AG04450 (cell line): ENCODE data around the gene APIP. TPM values are rescaled to one million over a fixed set of nuclear protein-coding genes. Genes with fewer than 3 reads are reported as not detected.

Experiments
- CTCF ChIA-PET: fragments of 300-600, 350-600 bp; formaldehyde crosslinking; extraction: SDS; loops from one replicate; lab custom pipeline; 2022; ENCODE audit warnings: antibody characterized with exemption, inconsistent platforms; lab: Charles Lee
- POLR2A ChIA-PET: fragments of 350-600 bp; formaldehyde crosslinking; extraction: SDS; loops from one replicate; lab custom pipeline; 2021; ENCODE audit warnings: antibody characterized with exemption, inconsistent platforms; lab: Yijun Ruan, JAX
- DNase-seq: peaks from one replicate; pipeline ENCODE4 v3.0.0-alpha.2; 2011; ENCODE audit warnings: low read depth, low spot score
- H3K27ac ChIP-seq: one replicate; pipeline ENCODE4 v1.5.1; 2012; ENCODE audit warnings: low read depth, low read length, control low read depth
- H3K27me3 ChIP-seq: one replicate; pipeline ENCODE4 v1.6.0; 2012; ENCODE audit warnings: low read length; ENCODE audit not compliant: control insufficient read depth, insufficient read depth
- H3K4me3 ChIP-seq: 2 replicates; pipeline ENCODE4 v1.5.1; 2011; ENCODE audit warnings: mild to moderate bottlenecking, low read depth, low read length, control low read depth
- H3K9me3 ChIP-seq: 2 replicates; pipeline ENCODE4 v1.5.1; 2012; ENCODE audit warnings: low read length; ENCODE audit not compliant: control insufficient read depth, insufficient read depth
- CTCF ChIP-seq: IDR thresholded peaks from 2 replicates; pipeline ENCODE4 v1.5.1; 2011; ENCODE audit warnings: low read depth, low read length, control low read depth, inconsistent platforms
- polyA plus RNA-seq: library from polyadenylated mRNA; depleted of rRNA; stranded (reverse); fragments of >200 nt; gene quantifications from 2 replicates; pipeline ENCODE4 v1.2.3, GENCODE V29; 2011

The APIP gene
- polyA plus RNA-seq, 1 experiment: 20.1 TPM

GRCh38 chr11:34855021-34855753, 61.0 kb downstream of the APIP start:
- no peaks in the 10 kb centered on the region for H3K27me3 ChIP-seq
- no peak overlapping the region for H3K27ac ChIP-seq
- no peaks in the 10 kb centered on the region for H3K9me3 ChIP-seq
- no peak overlapping the region for H3K4me3 ChIP-seq
- ChIA-PET POLR2A (no interaction called here), CTCF (interaction anchor here (1.1 to 1.3 kb wide), 2 partner anchors 269 to 362 kb away, joined by 3 read pairs; no protein-coding TSS in a partner anchor)
- no peak for TF ChIP-seq CTCF
- no peak for DNase-seq

DNA sequence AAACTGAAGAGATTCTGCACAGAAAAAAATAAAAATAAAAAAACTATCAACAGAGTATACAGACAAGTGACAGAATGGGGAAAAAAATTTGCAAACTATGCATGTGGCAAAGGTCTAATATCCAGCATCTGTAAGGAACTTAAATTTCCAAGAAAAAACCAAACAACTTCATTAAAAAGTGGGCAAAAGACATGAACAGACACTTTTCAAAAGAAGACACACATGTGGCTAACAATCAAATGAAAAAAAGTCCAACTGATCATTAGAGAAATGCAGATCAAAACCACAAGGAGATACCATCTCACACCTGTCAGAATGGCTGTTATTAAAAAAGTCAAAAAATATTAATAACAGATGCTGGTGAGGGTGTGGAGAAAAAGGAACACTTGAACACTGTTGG, 64.3 kb downstream of the APIP start:
- Histone ChIP-seq H3K27ac (no peak overlapping the region), H3K9me3 (no peaks in the 10 kb centered on the region), H3K27me3 (peaks cover 2% of the 10 kb centered on the region), H3K4me3 (no peak overlapping the region)
- ChIA-PET POLR2A (no interaction called here), CTCF (no interaction called here)
- no peak for TF ChIP-seq CTCF
- no peak for DNase-seq

- no peak overlapping the region for H3K4me3 ChIP-seq
- peaks cover 2% of the 10 kb centered on the region for H3K27me3 ChIP-seq
- H3K27ac ChIP-seq: no peak overlapping the region
- no peak for DNase-seq
- H3K9me3 ChIP-seq: no peaks in the 10 kb centered on the region
- no peak for TF ChIP-seq CTCF
- ChIA-PET CTCF (interaction anchor here (1.1 kb wide), 1 partner anchor 17 kb away, joined by 3 read pairs; no protein-coding TSS in a partner anchor), POLR2A (no interaction called here)
Observed at GRCh38 chr11:34850334-34850733, 65.8 kb downstream of the APIP start.

- ChIA-PET CTCF (no interaction called here), POLR2A (no interaction called here)
- TF ChIP-seq CTCF: no peak
- H3K27me3 ChIP-seq: peaks cover 2% of the 10 kb centered on the region
- no peaks in the 10 kb centered on the region for H3K9me3 ChIP-seq
- H3K4me3 ChIP-seq: no peak overlapping the region
- no peak overlapping the region for H3K27ac ChIP-seq
- DNase-seq: no peak
Observed at GRCh38 chr11:34846467-34846866, 69.7 kb downstream of the APIP start.

- CTCF ChIA-PET: interaction anchor here (1.3 kb wide), 1 partner anchor 259 kb away, joined by 3 read pairs; no protein-coding TSS in a partner anchor
- no peak for DNase-seq
- Histone ChIP-seq H3K4me3 (no peak overlapping the region), H3K27me3 (peaks cover 2% of the 10 kb centered on the region), H3K9me3 (no peaks in the 10 kb centered on the region), H3K27ac (no peak overlapping the region)
- TF ChIP-seq CTCF: no peak
- POLR2A ChIA-PET: no interaction called here
Observed at GRCh38 chr11:34844463-34845112, 71.6 kb downstream of the APIP start.
